ENCODE results near the gene C21orf91.

C21orf91 gene

DNA sequence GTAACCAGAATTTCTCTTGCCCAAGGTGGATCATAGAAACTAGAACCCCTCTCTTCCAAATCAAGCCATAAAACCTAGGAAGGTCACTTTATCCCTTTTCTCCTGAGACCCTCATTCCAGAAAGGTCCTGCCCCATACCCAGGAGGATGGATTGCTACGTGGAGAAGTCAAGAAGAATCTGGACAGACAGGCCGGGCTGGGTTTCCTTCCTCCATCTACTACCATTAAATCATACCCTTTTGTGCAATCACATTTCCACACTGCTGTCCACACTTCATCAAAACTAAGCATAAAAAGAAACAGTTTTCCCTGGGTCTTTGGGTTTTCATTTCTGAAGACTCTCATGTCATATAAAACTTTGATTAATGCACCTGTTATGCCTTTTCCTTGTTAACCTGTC lies 65.4 kb downstream of the C21orf91 start:
- Histone ChIP-seq H3K4me3 (no peak overlapping the region), H3K27ac (no peak overlapping the region)
- no peak for DNase-seq (ENCODE audit: low spot score)
- TF ChIP-seq, protein P1, sequence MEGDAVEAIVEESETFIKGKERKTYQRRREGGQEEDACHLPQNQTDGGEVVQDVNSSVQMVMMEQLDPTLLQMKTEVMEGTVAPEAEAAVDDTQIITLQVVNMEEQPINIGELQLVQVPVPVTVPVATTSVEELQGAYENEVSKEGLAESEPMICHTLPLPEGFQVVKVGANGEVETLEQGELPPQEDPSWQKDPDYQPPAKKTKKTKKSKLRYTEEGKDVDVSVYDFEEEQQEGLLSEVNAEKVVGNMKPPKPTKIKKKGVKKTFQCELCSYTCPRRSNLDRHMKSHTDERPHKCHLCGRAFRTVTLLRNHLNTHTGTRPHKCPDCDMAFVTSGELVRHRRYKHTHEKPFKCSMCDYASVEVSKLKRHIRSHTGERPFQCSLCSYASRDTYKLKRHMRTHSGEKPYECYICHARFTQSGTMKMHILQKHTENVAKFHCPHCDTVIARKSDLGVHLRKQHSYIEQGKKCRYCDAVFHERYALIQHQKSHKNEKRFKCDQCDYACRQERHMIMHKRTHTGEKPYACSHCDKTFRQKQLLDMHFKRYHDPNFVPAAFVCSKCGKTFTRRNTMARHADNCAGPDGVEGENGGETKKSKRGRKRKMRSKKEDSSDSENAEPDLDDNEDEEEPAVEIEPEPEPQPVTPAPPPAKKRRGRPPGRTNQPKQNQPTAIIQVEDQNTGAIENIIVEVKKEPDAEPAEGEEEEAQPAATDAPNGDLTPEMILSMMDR (IDR thresholded peaks at IDR 0.05): no peak

DNA sequence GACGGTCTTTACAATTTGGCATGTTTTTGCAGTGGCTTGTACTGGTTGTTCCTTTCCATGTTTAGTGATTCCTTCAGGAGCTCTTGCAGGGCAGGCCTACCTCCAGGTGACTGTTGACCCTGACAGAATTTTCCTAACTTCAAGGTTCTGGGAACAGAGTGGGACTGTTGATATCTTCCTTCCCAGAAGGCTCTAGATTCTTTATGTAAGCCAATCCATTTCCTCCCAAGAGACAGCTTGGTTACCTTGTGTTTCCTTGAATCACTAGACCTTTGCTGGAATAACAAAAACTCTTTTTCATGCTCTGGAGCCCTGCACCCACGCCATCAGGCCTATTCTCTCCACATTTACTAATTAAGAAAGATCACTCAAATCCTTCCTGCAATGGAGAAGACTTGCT lies 67.0 kb downstream of the C21orf91 start:
- DNase-seq (ENCODE audit: low spot score): no peak
- Histone ChIP-seq H3K4me3 (no peak overlapping the region), H3K27ac (no peak overlapping the region)
- TF ChIP-seq, protein P1 (IDR thresholded peaks at IDR 0.05): no peak

- TF ChIP-seq, protein P1 (IDR thresholded peaks at IDR 0.05): no peak
- Histone ChIP-seq H3K4me3 (no peak overlapping the region), H3K27ac (no peak overlapping the region)
- DNase-seq (ENCODE audit: low spot score): no peak
Observed at GRCh38 chr21:17746920-17747319, 72.2 kb downstream of the C21orf91 start.

DNA sequence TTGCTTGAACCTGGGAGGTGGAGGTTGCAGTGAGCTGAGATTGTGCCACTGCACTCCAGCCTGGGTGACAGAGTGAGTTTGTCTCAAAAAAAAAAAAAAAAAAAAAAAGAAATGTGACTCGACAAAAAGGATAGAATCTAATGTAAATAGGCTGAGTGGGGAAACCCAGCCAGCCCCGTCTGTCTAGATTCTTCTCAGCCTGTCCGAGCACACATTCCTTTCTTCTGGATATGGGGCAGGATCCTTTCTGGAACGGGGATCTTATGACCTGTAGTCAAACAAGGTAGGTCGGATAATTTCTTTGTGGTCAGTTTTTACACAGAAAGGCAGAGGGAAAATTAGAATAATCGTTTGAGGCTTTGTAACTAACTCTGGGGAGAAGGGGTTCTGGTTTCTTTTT lies 74.1 kb downstream of the C21orf91 start:
- TF ChIP-seq, protein P1 (IDR thresholded peaks at IDR 0.05): no peak
- H3K4me3 ChIP-seq: no peak overlapping the region
- no peak for DNase-seq (ENCODE audit: low spot score)
- H3K27ac ChIP-seq: no peak overlapping the region

DNA sequence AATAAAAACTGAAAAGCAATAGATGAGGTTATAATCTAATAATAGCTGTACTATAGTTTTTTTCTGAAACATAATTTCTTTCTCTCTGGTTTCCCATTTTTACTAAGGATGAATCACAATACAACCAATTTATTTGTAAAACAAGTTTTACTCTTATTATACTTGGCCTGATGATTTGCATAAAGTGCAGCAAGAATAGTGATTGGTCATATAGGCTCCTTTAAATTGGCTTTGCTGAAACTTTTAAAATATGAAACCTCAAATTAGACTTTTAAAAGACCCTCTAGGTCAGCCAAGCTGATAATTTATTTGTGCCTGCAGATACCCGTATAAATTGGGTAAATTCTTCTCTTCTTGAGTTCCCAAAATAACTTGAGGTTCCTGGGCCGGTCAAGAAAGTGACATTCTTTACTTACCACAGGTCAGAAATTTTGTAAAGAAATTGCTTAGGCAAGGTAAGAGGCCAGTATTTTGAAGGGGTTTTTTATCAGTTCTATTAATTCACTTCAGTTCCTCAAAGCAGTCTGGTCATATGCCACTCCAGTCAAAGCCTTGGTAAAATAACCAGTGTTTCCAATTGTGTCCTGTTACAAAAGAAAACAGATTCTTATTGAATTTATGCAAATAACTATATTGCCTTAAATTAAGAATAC lies 76.1 kb downstream of the C21orf91 start:
- TF ChIP-seq, protein P1 (IDR thresholded peaks at IDR 0.05): no peak
- DNase-seq (ENCODE audit: low spot score): no peak
- Histone ChIP-seq H3K4me3 (no peak overlapping the region), H3K27ac (no peak overlapping the region)

GRCh38 chr21:17742181-17742580 lies 77.0 kb downstream of the C21orf91 start:
- TF ChIP-seq, protein P1 (IDR thresholded peaks at IDR 0.05): no peak
- Histone ChIP-seq H3K27ac (no peak overlapping the region), H3K4me3 (no peak overlapping the region)
- DNase-seq (ENCODE audit: low spot score): no peak
